ENCODE measurements around the gene TWSG1. TPM values are rescaled to one million over a fixed set of nuclear protein-coding genes. Genes with fewer than 3 reads are reported as not detected.
"Not testable (repeated sequence)": the region's sequence is repeated elsewhere in the genome, so short reads cannot be mapped to it uniquely, and the experiment has no call there.

The TWSG1 gene
- total RNA-seq, 1 experiment from 2014 or later, result 43.7 TPM

- no peak overlapping the region for H3K4me3 ChIP-seq (ENCODE audit: low read depth, low read length)
- H3K36me3 ChIP-seq (ENCODE audit: control insufficient read depth, insufficient read depth, low read length), result no peaks in the 10 kb centered on the region; the same call in 1 of the 2 replicates
- ChIA-PET CTCF (no interaction called here), POLR2A (no interaction called here)
- no peaks in the 10 kb centered on the region for H3K27me3 Mint-ChIP-seq (ENCODE audit: insufficient read depth, unreplicated experiment)
- no TSS peak for BruUV-seq (replicated peaks)
- H3K9me3 ChIP-seq, result no peaks in the 10 kb centered on the region
- H3K9me3 Mint-ChIP-seq (ENCODE audit: unreplicated experiment), result no peaks in the 10 kb centered on the region
- intact Hi-C loops (cut with micrococcal nuclease; ENCODE audit: unreplicated experiment), result no loop called here
- no peaks in the 10 kb centered on the region for H3K4me1 Mint-ChIP-seq (ENCODE audit: low read depth, unreplicated experiment)
- H3K4me3 Mint-ChIP-seq (ENCODE audit: unreplicated experiment), result no peak overlapping the region
- H3K36me3 Mint-ChIP-seq (ENCODE audit: insufficient read depth, unreplicated experiment), result peaks cover 25% of the 10 kb centered on the region
- TF ChIP-seq CTCF (IDR thresholded peaks at IDR 0.05; ENCODE audit: insufficient read depth in 1 of 2, low read depth in 1 of 2, low read length in 1 of 2, severe bottlenecking in 1 of 2, unreplicated experiment in 1 of 2), result no peak
- DNase-seq, result no peak
- H3K27me3 ChIP-seq (replicated peaks; ENCODE audit: control insufficient read depth, insufficient read depth, low read length), result no peaks in the 10 kb centered on the region
- no peak overlapping the region for H3K27ac Mint-ChIP-seq (ENCODE audit: unreplicated experiment)
- no peaks in the 10 kb centered on the region for H3K4me1 ChIP-seq
Measured at GRCh38 chr18:9401176-9401575, 66.6 kb downstream of the TWSG1 start.

- H3K36me3 Mint-ChIP-seq (ENCODE audit: insufficient read depth, unreplicated experiment), result peaks cover 17% of the 10 kb centered on the region
- H3K4me1 Mint-ChIP-seq (ENCODE audit: low read depth, unreplicated experiment); H3K4me1 ChIP-seq; H3K27me3 ChIP-seq (replicated peaks; ENCODE audit: control insufficient read depth, insufficient read depth, low read length); intact Hi-C loops (cut with micrococcal nuclease; ENCODE audit: unreplicated experiment); H3K4me3 Mint-ChIP-seq (ENCODE audit: unreplicated experiment); H3K9me3 Mint-ChIP-seq (ENCODE audit: unreplicated experiment); H3K9me3 ChIP-seq; H3K27me3 Mint-ChIP-seq (ENCODE audit: insufficient read depth, unreplicated experiment); H3K27ac Mint-ChIP-seq (ENCODE audit: unreplicated experiment); POLR2A ChIA-PET; H3K36me3 ChIP-seq (ENCODE audit: control insufficient read depth, insufficient read depth, low read length); H3K4me3 ChIP-seq (ENCODE audit: low read depth, low read length); BruUV-seq (replicated peaks); DNase-seq: not testable (repeated sequence)
- CTCF ChIA-PET, result interaction anchor here (0.7 kb wide), 1 partner anchor 38 kb away, joined by 3 read pairs; no protein-coding TSS in a partner anchor
Measured at GRCh38 chr18:9402358-9403007, 67.9 kb downstream of the TWSG1 start.

- ChIA-PET CTCF (no interaction called here), POLR2A (no interaction called here)
- no peak overlapping the region for H3K27ac Mint-ChIP-seq (ENCODE audit: unreplicated experiment)
- BruUV-seq (replicated peaks), result no TSS peak
- no peak for TF ChIP-seq CTCF (IDR thresholded peaks at IDR 0.05; ENCODE audit: insufficient read depth in 1 of 2, low read depth in 1 of 2, low read length in 1 of 2, severe bottlenecking in 1 of 2, unreplicated experiment in 1 of 2)
- Histone ChIP-seq H3K4me3 (ENCODE audit: low read depth, low read length) (no peak overlapping the region), H3K9me3 (no peaks in the 10 kb centered on the region), H3K4me1 (no peaks in the 10 kb centered on the region), H3K36me3 (ENCODE audit: control insufficient read depth, insufficient read depth, low read length) (no peaks in the 10 kb centered on the region), H3K27me3 (replicated peaks; ENCODE audit: control insufficient read depth, insufficient read depth, low read length) (no peaks in the 10 kb centered on the region)
- peaks cover 11% of the 10 kb centered on the region for H3K36me3 Mint-ChIP-seq (ENCODE audit: insufficient read depth, unreplicated experiment)
- H3K4me1 Mint-ChIP-seq (ENCODE audit: low read depth, unreplicated experiment), result no peaks in the 10 kb centered on the region
- no peaks in the 10 kb centered on the region for H3K27me3 Mint-ChIP-seq (ENCODE audit: insufficient read depth, unreplicated experiment)
- no peaks in the 10 kb centered on the region for H3K9me3 Mint-ChIP-seq (ENCODE audit: unreplicated experiment)
- intact Hi-C loops (cut with micrococcal nuclease; ENCODE audit: unreplicated experiment), result no loop called here
- DNase-seq, result no peak
- H3K4me3 Mint-ChIP-seq (ENCODE audit: unreplicated experiment), result no peak overlapping the region
Measured at GRCh38 chr18:9403795-9404564, 69.4 kb downstream of the TWSG1 start.
